ENCODE results near the gene DNAH8. TPM values are rescaled to one million over a fixed set of nuclear protein-coding genes. Genes with fewer than 3 reads are reported as not detected.

The DNAH8 gene
- total and polyA plus RNA-seq, 11 donors: 0.02 to 0.50 (median 0.02) TPM; not detected in 8

DNA sequence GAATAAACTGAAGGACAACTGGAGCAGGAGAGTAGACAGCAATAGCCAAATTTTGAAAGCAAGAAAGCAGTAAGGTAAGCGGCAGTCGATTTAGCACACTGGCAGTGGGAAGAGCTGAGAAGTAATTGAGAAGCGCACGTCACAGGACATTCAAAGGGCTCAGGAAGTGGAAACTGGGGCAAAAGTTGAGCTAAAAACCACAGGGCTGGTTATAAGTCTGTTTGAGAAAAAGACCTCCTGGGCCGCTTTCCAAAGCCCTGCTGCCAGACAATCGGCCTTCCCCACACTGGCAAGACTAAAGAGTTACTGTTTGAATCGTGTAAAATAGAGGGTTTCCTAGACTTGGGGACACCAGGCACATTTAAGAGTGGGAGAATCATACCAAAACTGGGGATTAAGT is 161.4 kb downstream of the DNAH8 start:
- Histone ChIP-seq H3K4me3 (no peak overlapping the region), H3K4me1 (peaks cover 0 to 13% (median 0%) of the 10 kb centered on the region in 12 donors), H3K27ac (no peak overlapping the region), H3K27me3 (peaks cover 0 to 3% (median 0%) of the 10 kb centered on the region in 9 donors), H3K36me3 (no peaks in the 10 kb centered on the region), H3K9me3 (peaks cover 0 to 21% (median 2%) of the 10 kb centered on the region in 12 donors)
- intact Hi-C loops (cut with DNase I): loop anchor here in 2 of 10 donors (10.0 kb wide), 2 partner anchors 58 to 228 kb away; no protein-coding TSS in a partner anchor
- DNase-seq: no peak
- WGBS, 4 donors: 69 to 82% (median 73%) methylated on average over 7 of the region's 7 CpGs
- peak in 1 of 4 donors; percentile 20 for ATAC-seq
- TF ChIP-seq, protein P1, sequence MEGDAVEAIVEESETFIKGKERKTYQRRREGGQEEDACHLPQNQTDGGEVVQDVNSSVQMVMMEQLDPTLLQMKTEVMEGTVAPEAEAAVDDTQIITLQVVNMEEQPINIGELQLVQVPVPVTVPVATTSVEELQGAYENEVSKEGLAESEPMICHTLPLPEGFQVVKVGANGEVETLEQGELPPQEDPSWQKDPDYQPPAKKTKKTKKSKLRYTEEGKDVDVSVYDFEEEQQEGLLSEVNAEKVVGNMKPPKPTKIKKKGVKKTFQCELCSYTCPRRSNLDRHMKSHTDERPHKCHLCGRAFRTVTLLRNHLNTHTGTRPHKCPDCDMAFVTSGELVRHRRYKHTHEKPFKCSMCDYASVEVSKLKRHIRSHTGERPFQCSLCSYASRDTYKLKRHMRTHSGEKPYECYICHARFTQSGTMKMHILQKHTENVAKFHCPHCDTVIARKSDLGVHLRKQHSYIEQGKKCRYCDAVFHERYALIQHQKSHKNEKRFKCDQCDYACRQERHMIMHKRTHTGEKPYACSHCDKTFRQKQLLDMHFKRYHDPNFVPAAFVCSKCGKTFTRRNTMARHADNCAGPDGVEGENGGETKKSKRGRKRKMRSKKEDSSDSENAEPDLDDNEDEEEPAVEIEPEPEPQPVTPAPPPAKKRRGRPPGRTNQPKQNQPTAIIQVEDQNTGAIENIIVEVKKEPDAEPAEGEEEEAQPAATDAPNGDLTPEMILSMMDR (IDR thresholded peaks at IDR 0.05): no peak

DNA sequence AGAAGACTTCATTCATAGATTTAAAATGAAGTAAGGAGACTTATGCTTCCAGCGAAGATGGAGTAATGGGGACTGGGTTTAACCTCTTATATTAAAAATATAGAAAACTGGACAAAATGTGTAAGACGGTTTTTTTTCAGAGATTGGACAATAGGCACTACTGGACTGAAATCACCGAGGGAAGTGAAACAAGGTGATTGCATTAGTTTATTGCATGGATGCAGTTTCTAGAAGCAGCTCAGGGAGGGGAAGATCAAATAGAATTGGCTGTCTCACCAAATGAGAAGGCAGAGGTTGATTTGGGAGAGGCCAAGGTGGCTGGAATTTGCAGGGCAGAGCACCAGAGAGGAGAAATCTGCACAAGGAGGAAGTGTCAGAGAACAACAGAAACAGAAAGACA is 162.6 kb downstream of the DNAH8 start:
- ATAC-seq: no peak
- Histone ChIP-seq H3K4me1 (peaks cover 0 to 13% (median 0%) of the 10 kb centered on the region in 12 donors), H3K27me3 (no peaks in the 10 kb centered on the region), H3K27ac (no peak overlapping the region), H3K4me3 (no peak overlapping the region), H3K36me3 (no peaks in the 10 kb centered on the region), H3K9me3 (peaks cover 0 to 21% (median 2%) of the 10 kb centered on the region in 12 donors)
- 40 to 90% (median 65%) methylated on average over 2 to 3 of the region's 3 CpGs for WGBS, 4 donors
- TF ChIP-seq, protein P1 (IDR thresholded peaks at IDR 0.05): no peak
- TF ChIP-seq POLR2A (IDR thresholded peaks at IDR 0.05): no peak
- DNase-seq: no peak
- intact Hi-C loops (cut with DNase I): loop anchor here in 2 of 10 donors (10.0 kb wide), 2 partner anchors 57 to 227 kb away; no protein-coding TSS in a partner anchor

DNA sequence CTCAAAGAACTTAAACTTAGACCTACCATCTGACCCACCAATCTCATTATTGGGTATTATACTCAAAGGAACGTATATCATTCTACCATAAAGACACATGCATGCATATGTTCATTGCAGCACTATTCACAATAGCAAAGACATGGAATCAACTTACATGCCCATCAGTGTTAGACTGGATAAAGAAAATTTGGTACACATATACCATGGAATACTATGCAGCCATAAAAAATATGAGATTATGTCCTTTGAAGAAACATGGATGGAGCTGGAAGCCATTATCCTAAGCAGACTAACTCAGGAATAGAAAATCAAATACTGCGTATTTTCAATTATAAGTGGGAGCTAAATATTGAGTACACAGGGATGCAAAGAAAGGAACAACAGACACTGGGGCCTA is 167.0 kb downstream of the DNAH8 start:
- Histone ChIP-seq H3K36me3 (no peaks in the 10 kb centered on the region), H3K4me3 (no peak overlapping the region), H3K27me3 (no peaks in the 10 kb centered on the region), H3K9me3 (peaks cover 0 to 21% (median 2%) of the 10 kb centered on the region in 12 donors), H3K27ac (no peak overlapping the region), H3K4me1 (peaks cover 0 to 7% (median 0%) of the 10 kb centered on the region in 12 donors)
- 95 to 96% (median 96%) methylated on average over 2 of the region's 2 CpGs for WGBS, 4 donors
- intact Hi-C loops (cut with DNase I): no loop called here
- DNase-seq: no peak
- ATAC-seq: no peak
- TF ChIP-seq POLR2A (IDR thresholded peaks at IDR 0.05): no peak
- TF ChIP-seq, protein P1 (IDR thresholded peaks at IDR 0.05): no peak

DNA sequence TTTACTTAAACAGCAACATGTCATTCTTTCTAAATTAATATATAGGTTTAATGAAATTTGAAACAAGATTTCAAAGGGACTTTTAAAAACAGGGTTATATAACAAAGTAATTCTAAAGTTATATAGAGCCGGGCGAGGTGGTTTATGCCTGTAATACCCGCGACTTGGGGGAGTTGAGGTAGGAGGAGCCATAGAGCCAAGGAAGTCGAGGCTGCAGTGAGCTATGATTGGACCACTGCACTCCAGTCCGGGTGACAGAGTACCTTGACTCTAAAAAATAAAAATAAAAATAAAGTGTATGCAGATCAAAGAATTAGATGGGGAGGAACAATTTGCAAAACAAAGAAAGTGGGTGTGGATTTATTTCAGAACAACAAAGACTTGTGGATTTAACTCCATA is 182.4 kb downstream of the DNAH8 start:
- DNase-seq (no peak), ATAC-seq (no peak)
- TF ChIP-seq, protein P1 (IDR thresholded peaks at IDR 0.05): no peak
- TF ChIP-seq POLR2A (IDR thresholded peaks at IDR 0.05): no peak
- WGBS, 4 donors: 80 to 84% (median 83%) methylated on average over 6 of the region's 6 CpGs
- Histone ChIP-seq H3K27me3 (peaks cover 0 to 23% (median 0%) of the 10 kb centered on the region in 9 donors), H3K4me1 (no peaks in the 10 kb centered on the region), H3K36me3 (no peaks in the 10 kb centered on the region), H3K27ac (no peak overlapping the region), H3K9me3 (no peaks in the 10 kb centered on the region), H3K4me3 (no peak overlapping the region)
- intact Hi-C loops (cut with DNase I): no loop called here
